Activated CD8-positive, alpha-beta memory T cell treated with anti-CD3 and anti-CD28 coated beads for 1 hour (primary cell): ENCODE data around the gene FERMT2.

Experiments
- DNase-seq, 2 donors: peaks; one replicate each; pipeline ENCODE4 v3.0.0-alpha.2; 2020; ENCODE audit warnings: low read depth in 1 of 2; ENCODE audit errors: extremely low read depth in 1 of 2

The FERMT2 gene

GRCh38 chr14:52902971-52903619, 47.8 kb downstream of the FERMT2 start:
- no peak for DNase-seq

GRCh38 chr14:52901357-52901980, 49.4 kb downstream of the FERMT2 start:
- no peak for DNase-seq

- DNase-seq: no peak
Observed at GRCh38 chr14:52900731-52901130, 50.1 kb downstream of the FERMT2 start.

- DNase-seq: no peak
Observed at GRCh38 chr14:52898496-52898895, 52.4 kb downstream of the FERMT2 start.

GRCh38 chr14:52895000-52895399, 55.9 kb downstream of the FERMT2 start:
- no peak for DNase-seq

- DNase-seq: no peak
Observed at GRCh38 chr14:52891800-52892199, 59.0 kb downstream of the FERMT2 start.

- no peak for DNase-seq
Observed at GRCh38 chr14:52888839-52889838, 61.7 kb downstream of the FERMT2 start.

GRCh38 chr14:52888159-52888558, 62.7 kb downstream of the FERMT2 start:
- DNase-seq: no peak

- no peak for DNase-seq
Observed at GRCh38 chr14:52885230-52885629, 65.6 kb downstream of the FERMT2 start.

- no peak for DNase-seq
Observed at GRCh38 chr14:52883658-52884057, 67.2 kb downstream of the FERMT2 start.

GRCh38 chr14:52882824-52883223, 68.0 kb downstream of the FERMT2 start:
- DNase-seq: no peak

GRCh38 chr14:52879958-52880357, 70.9 kb downstream of the FERMT2 start:
- no peak for DNase-seq

- no peak for DNase-seq
Observed at GRCh38 chr14:52878946-52879345, 71.9 kb downstream of the FERMT2 start.

- DNase-seq: no peak
Observed at GRCh38 chr14:52878469-52878868, 72.4 kb downstream of the FERMT2 start.

- no peak for DNase-seq
Observed at GRCh38 chr14:52877628-52878027, 73.2 kb downstream of the FERMT2 start.

- no peak for DNase-seq
Observed at GRCh38 chr14:52876806-52877205, 74.0 kb downstream of the FERMT2 start.

GRCh38 chr14:52876311-52876710, 74.5 kb downstream of the FERMT2 start:
- no peak for DNase-seq

GRCh38 chr14:52875707-52876106, 75.1 kb downstream of the FERMT2 start:
- DNase-seq: no peak

GRCh38 chr14:52874389-52874788, 76.5 kb downstream of the FERMT2 start:
- DNase-seq: no peak

- DNase-seq: no peak
Observed at GRCh38 chr14:52873694-52874093, 77.2 kb downstream of the FERMT2 start.

- no peak for DNase-seq
Observed at GRCh38 chr14:52873065-52873464, 77.8 kb downstream of the FERMT2 start.

- no peak for DNase-seq
Observed at GRCh38 chr14:52871606-52872005, 79.2 kb downstream of the FERMT2 start.
